NCI-H2196 (cell line): ENCODE measurements around the gene CPNE4.

ENCODE experiments used
- DNase-seq: peaks from one replicate; lab custom pipeline; 2025; ENCODE audit not compliant: unreplicated experiment; lab: John Stamatoyannopoulos, UW

CPNE4 gene

GRCh38 chr3:131883711-131884407 is 151.0 kb downstream of the CPNE4 start:
- DNase-seq: no peak

- no peak for DNase-seq
Observed at GRCh38 chr3:131883086-131883485, 151.7 kb downstream of the CPNE4 start.

- DNase-seq: no peak
Observed at GRCh38 chr3:131881777-131882176, 153.0 kb downstream of the CPNE4 start.

- no peak for DNase-seq
Observed at GRCh38 chr3:131880948-131881347, 153.9 kb downstream of the CPNE4 start.

GRCh38 chr3:131868203-131868602 is 166.6 kb downstream of the CPNE4 start:
- DNase-seq: no peak

GRCh38 chr3:131856171-131856570 is 178.6 kb downstream of the CPNE4 start:
- no peak for DNase-seq

- no peak for DNase-seq
Observed at GRCh38 chr3:131850223-131850622, 184.6 kb downstream of the CPNE4 start.

- no peak for DNase-seq
Observed at GRCh38 chr3:131849616-131850015, 185.2 kb downstream of the CPNE4 start.

GRCh38 chr3:131847966-131848510 is 186.8 kb downstream of the CPNE4 start:
- no peak for DNase-seq

GRCh38 chr3:131846296-131846924 is 188.4 kb downstream of the CPNE4 start:
- DNase-seq: no peak

- DNase-seq: no peak
Observed at GRCh38 chr3:131843174-131843573, 191.6 kb downstream of the CPNE4 start.

GRCh38 chr3:131840156-131840797 is 194.5 kb downstream of the CPNE4 start:
- peak; percentile 9 for DNase-seq

- DNase-seq: no peak
Observed at GRCh38 chr3:131835906-131836305, 198.9 kb downstream of the CPNE4 start.

- DNase-seq: no peak
Observed at GRCh38 chr3:131831608-131832007, 203.2 kb downstream of the CPNE4 start.

- DNase-seq: no peak
Observed at GRCh38 chr3:131821191-131821762, 213.5 kb downstream of the CPNE4 start.

- no peak for DNase-seq
Observed at GRCh38 chr3:131819381-131820055, 215.3 kb downstream of the CPNE4 start.

- DNase-seq: no peak
Observed at GRCh38 chr3:131812433-131812832, 222.4 kb downstream of the CPNE4 start.

- no peak for DNase-seq
Observed at GRCh38 chr3:131811481-131811880, 223.3 kb downstream of the CPNE4 start.

- no peak for DNase-seq
Observed at GRCh38 chr3:131807822-131808221, 227.0 kb downstream of the CPNE4 start.

GRCh38 chr3:131806736-131807135 is 228.1 kb downstream of the CPNE4 start:
- DNase-seq: no peak

- no peak for DNase-seq
Observed at GRCh38 chr3:131804565-131805133, 230.2 kb downstream of the CPNE4 start.
